Brain microvascular endothelial cell (primary cell): ENCODE measurements around the gene TEX10.

Source experiments
- DNase-seq: peaks from one replicate; pipeline ENCODE4 v3.0.0-alpha.2; 2020
- H3K27ac ChIP-seq: fragments of 250-450 bp; sonication (Bioruptor Pico); 2 replicates; pipeline ENCODE4 v1.5.1; 2020; ENCODE audit warnings: mild to moderate bottlenecking, moderate library complexity
- H3K27me3 ChIP-seq: fragments of 250-450 bp; sonication (Bioruptor Pico); replicated peaks from 2 replicates; pipeline ENCODE4 v1.5.1; 2020; ENCODE audit warnings: mild to moderate bottlenecking
- H3K36me3 ChIP-seq: fragments of 250-450 bp; sonication (Bioruptor Pico); replicated peaks from 2 replicates; pipeline ENCODE4 v1.5.1; 2020; ENCODE audit warnings: mild to moderate bottlenecking
- H3K4me3 ChIP-seq: 2 replicates; pipeline ENCODE4 v1.5.1; 2011; ENCODE audit warnings: low read depth, mild to moderate bottlenecking, control low read depth, low read length, moderate library complexity
- in situ Hi-C: cut with HindIII; loops from 2 replicates; pipeline ENCODE4 v1.10.0; 2017; ENCODE audit warnings: low sequenced_read_pairs, low pct_ligation_motif_present
- TF ChIP-seq, protein P1 (sequence below): IDR thresholded peaks from 2 replicates; pipeline ENCODE4 v1.5.1; 2011; ENCODE audit warnings: low read depth, mild to moderate bottlenecking, moderate library complexity, low read length, control low read depth, inconsistent platforms; ENCODE audit errors: missing control alignments

Gene TEX10

DNA sequence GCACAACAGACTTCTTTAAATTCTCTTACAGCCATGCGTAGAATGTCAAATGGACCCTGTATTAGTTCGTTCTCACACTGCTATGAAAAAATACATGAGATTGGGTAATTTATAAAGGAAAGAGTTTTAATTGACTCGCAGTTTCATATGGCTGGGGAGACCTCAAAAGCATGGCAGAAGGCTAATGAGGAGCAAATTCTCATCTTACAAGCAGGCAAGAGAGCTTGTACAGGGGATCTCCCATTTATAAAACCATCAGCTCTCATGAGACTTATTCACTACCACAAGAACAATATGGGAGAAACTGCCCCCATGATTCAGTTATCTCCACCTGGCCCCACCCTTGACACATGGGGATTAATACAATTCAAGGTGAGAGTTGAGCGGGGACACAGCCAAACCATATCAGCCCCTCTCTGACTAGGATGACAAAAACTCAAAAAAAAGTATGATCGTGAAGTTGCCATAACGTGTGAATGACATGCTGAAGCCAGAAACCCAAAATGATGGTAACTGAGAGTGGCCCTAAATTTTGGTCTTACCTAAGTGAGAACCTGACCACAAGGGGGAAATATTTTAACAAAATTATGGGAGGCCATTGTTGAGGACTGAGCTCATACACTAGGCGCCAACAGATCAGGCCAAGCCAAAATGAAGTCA, 17.5 kb upstream of the TEX10 start:
- TF ChIP-seq, protein P1, sequence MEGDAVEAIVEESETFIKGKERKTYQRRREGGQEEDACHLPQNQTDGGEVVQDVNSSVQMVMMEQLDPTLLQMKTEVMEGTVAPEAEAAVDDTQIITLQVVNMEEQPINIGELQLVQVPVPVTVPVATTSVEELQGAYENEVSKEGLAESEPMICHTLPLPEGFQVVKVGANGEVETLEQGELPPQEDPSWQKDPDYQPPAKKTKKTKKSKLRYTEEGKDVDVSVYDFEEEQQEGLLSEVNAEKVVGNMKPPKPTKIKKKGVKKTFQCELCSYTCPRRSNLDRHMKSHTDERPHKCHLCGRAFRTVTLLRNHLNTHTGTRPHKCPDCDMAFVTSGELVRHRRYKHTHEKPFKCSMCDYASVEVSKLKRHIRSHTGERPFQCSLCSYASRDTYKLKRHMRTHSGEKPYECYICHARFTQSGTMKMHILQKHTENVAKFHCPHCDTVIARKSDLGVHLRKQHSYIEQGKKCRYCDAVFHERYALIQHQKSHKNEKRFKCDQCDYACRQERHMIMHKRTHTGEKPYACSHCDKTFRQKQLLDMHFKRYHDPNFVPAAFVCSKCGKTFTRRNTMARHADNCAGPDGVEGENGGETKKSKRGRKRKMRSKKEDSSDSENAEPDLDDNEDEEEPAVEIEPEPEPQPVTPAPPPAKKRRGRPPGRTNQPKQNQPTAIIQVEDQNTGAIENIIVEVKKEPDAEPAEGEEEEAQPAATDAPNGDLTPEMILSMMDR, result no peak
- Histone ChIP-seq H3K27ac (no peak overlapping the region), H3K36me3 (no peaks in the 10 kb centered on the region), H3K27me3 (no peaks in the 10 kb centered on the region), H3K4me3 (no peak overlapping the region)
- in situ Hi-C loops, result no loop called here
- no peak for DNase-seq

DNA sequence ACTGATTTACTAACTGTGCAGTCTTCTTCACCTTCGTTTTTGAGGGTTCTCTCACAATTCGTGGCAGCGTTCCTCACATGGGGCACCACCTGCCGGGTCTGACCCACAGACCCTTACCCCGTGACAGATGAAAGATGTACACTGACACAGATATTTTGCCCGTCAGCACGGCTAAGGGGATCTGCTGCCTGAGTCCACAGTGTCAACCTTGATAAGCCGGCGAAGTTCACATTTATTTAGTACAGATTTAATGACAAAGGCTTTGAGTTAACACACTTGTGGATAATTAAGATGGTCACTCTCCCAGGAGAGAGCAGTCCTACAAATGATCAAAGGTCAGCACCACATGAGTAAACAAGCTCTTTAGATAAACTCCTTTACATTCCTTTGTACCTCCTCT, 15.9 kb upstream of the TEX10 start:
- H3K27me3 ChIP-seq, result no peaks in the 10 kb centered on the region
- in situ Hi-C loops, result no loop called here
- no peak overlapping the region for H3K27ac ChIP-seq
- DNase-seq, result no peak
- TF ChIP-seq, protein P1, result no peak
- H3K36me3 ChIP-seq, result no peaks in the 10 kb centered on the region
- H3K4me3 ChIP-seq, result no peak overlapping the region

DNA sequence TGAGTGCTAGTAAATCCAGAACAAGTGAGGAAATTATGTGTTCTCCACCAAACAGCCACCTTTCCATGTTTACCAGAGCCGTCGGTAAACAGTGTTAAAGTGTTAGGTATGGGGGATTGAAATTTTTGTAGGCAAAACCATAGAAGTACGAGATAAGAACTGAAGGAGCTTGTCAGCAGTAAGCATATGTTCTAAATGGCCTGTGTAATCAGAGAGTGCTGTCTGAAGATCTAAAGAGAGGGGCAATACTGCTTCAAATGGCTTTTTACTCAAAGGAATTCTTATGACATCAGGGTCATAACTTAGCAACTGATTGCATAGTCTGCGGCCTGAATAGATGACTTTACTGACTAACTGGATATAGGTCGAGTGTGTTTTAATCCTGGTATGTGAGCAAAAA, 13.4 kb upstream of the TEX10 start:
- no peak overlapping the region for H3K4me3 ChIP-seq
- no peaks in the 10 kb centered on the region for H3K36me3 ChIP-seq
- DNase-seq, result no peak
- TF ChIP-seq, protein P1, result no peak
- in situ Hi-C loops, result no loop called here
- H3K27me3 ChIP-seq, result no peaks in the 10 kb centered on the region
- no peak overlapping the region for H3K27ac ChIP-seq

DNA sequence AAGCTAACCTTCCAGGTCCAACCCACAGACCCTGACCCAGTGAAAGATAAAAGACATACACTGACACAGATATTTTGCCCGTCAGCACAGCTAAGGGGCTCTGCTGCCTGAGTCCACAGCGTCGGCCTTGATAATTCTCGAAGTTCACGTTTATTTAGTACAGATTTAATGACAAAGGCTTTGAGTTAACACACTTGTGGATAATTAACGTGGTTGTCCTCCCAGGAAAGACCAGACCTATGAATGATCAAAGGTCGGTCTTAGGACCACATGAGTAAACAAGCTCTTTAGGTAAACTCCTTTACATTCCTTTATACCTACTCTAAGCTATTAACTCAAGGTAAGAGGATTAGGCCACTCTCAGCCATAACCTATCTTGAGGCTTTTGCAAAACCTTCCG, 11.3 kb upstream of the TEX10 start:
- no peak overlapping the region for H3K27ac ChIP-seq
- H3K36me3 ChIP-seq, result no peaks in the 10 kb centered on the region
- no peak for DNase-seq
- no peaks in the 10 kb centered on the region for H3K27me3 ChIP-seq
- TF ChIP-seq, protein P1, result no peak
- no peak overlapping the region for H3K4me3 ChIP-seq
- in situ Hi-C loops, result no loop called here

DNA sequence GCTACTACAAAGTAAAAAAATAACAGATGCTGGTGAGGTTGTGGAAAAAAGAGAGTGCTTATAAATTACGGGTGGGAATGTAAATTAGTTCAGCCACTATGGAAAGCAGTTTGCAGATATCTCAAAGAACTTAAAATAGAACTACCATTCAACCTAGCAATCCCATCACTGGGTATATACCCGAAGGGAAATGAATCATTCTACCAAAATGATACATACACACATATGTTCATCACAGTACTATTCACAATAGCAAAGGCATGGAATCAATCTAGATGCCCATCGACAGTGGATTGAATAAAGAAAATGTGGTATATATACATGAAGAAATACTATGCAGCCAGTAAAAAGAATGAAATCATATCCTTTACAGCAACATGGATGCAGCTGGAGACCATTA, 6.3 kb upstream of the TEX10 start:
- no peak for DNase-seq
- TF ChIP-seq, protein P1, result no peak
- H3K4me3 ChIP-seq, result no peak overlapping the region
- H3K36me3 ChIP-seq, result no peaks in the 10 kb centered on the region
- H3K27ac ChIP-seq, result no peak overlapping the region
- H3K27me3 ChIP-seq, result no peaks in the 10 kb centered on the region
- in situ Hi-C loops, result no loop called here

DNA sequence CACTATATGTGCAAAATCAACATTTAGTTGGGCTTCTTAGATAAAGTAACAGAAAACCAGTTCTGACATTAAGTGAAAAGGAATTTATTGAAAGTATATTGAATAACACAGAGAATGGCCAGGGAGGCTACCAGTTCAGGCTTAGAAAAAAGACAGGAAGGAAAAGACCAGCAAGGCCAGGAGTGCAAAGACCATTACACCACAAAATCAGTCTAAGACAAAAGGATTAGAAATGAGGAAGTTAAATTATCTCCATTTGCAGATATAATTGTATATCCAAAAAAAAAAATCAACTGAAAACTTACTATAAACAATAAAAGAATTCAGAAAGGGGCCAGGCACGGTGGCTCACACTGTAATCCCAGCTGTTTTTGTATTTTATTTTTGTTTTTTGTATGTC, 4.8 kb upstream of the TEX10 start:
- H3K27ac ChIP-seq, result no peak overlapping the region
- in situ Hi-C loops, result no loop called here
- no peak overlapping the region for H3K4me3 ChIP-seq
- no peaks in the 10 kb centered on the region for H3K27me3 ChIP-seq
- no peaks in the 10 kb centered on the region for H3K36me3 ChIP-seq
- TF ChIP-seq, protein P1, result no peak
- DNase-seq, result no peak
